ENCODE results near the gene CHAD.

CHAD gene

DNA sequence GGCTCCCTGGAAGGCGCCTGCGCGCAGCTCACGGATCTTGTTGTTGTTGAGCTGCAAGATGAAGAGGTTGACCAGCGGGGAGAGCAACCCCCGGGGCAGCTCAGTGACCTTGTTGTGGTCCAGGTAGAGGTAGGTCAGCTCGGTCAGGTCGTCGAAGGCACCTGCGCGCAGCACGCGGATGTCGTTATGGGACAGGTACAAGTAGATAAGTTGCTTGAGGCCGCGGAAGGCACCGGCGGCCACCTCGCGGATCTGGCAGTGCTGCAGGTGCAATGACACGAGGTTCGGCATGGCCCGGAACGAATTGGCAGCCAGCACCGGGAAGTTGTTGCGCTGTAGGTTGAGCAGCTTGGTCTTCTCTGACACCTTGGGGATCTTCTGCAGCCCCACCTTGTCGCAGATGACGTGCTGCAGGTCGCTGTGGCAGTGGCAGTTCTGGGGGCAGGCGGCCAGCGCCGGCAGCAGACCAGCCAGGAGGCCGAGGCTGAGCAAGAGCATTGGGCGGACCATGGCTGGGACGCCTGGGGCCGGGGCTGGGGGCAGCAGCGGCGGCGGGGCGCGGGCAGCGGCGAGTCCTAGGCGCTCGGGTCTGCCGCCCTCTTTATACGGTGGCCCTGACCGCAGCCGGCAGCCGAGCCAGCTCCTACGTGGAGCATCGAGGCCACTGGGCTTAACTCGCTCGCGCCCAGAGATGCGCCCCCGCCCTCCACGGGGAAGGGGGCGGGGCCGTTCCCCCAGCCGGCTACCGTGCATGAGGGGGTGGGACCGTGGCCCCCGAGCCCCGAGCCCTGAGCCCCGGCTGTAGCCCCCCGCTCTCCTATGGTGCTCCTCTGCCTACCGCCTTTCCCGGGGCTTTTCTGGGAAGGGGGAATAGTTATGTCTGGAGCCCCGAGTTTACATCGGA is at the start of gene CHAD:
TSS of gene CHAD (minus strand) at position 577 of the 904 bp plus-strand sequence. CDS start at position 510, 67 bp downstream.
- DNase-seq (ENCODE audit: low read depth) = peak; percentile 11

GRCh38 chr17:50517504-50518383 is 49.1 kb upstream of the CHAD start:
- DNase-seq (ENCODE audit: low read depth) = no peak

DNA sequence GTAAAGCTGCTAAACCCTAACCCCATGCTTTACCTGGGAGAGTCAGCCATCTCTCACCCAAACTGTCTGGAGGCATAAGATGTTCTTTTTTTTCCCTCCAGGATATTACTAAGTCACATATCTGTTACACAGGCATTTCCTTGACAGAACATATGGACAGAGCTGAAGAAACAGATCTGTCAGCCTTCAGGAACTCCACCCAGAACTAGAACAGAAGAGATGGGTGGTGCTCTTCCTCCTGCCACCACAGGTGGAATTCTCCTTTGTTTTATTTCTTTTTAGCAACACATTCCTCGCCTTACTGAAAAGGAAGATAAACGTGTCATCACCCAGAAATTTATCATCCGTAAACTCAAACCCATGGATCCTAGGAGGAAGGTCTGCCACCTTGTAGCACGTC is 48.3 kb upstream of the CHAD start:
- no peak for DNase-seq (ENCODE audit: low read depth)

GRCh38 chr17:50514936-50515702 is 46.4 kb upstream of the CHAD start:
- peak; percentile 31 for DNase-seq (ENCODE audit: low read depth)

- DNase-seq (ENCODE audit: low read depth) = no peak
Observed at GRCh38 chr17:50514388-50514787, 45.7 kb upstream of the CHAD start.

DNA sequence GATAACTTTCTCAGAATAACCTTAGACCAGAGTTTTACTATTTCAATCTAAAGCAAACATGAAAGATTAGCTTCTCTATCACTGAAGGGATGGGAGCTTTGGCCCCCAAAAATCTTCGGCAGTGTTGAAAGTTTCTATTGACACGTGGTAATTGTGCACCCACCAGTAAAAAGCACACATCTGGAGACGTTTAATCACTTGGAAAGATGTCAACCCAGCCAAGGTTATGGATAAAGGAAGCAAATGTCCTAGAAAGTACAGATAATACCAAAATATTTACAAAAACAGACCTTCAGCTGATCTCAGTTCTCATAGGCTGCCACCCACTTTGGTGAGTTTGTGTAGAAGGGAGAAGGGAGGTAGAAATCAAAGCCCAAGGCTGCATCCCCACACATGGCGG is 44.8 kb upstream of the CHAD start:
- DNase-seq (ENCODE audit: low read depth) = peak; percentile 16

DNA sequence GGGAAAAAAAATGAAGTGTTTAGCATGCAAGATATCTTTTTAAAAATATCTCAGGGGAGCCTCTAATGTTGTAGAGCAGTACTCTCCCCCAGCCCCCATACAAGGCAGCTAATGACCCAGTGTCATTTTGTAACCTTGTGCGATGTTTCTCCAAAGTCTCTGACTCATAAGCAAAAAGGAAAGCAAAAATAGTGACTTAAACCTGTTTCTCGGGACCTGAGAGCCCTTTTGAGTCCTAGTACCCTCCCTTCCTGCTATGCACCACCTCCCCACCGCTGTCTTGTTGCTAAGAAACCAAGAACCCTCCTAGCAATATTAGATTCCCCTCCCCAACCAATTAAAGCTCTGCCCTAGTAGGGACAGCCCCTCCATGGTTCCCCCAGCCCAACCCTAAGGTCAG is 42.4 kb upstream of the CHAD start:
- DNase-seq (ENCODE audit: low read depth) = peak; percentile 60

DNA sequence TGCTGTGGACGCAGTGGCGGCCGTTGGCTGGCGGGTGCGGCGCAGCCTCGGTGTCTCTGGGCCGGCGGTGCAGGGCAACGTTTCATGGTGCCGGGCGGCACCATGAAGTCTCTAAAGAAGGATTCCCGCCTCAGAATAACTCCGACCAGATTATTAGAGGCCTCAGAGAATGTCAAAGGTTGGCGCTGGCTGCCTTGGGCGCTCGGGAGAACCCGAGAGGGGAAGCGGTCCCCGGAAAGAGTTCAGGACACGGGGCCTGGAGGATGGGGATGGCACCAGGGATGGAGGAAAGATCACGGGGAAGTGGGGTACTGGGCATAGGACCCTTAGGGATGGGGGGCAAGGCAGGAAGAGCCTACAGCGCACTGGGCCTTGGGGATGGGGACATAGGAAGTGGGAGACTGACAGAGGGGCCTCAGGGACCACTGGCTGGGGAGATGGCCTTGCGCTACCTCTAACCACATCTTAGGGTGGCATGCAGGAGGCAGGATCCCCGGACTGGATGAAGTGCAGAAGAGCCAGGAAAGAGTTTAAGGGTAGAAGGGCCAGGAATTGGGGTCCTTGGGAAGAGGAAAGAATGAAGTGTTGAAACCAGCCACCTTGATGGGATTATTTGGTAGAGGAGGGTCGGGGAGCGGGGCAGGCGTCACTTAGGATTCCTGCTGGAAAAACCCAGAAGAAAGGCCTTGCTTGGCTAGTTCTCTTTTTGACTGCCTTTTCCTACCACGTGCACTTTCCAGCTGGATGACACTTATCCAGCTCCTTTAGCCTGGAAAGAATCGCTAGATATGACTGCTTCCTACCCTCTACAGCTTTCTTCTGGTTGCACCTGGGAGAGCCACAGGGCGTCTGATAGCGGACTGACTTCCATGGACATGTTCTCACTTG is 40.1 kb upstream of the CHAD start:
- DNase-seq (ENCODE audit: low read depth) = no peak

GRCh38 chr17:50507871-50508572 is 39.3 kb upstream of the CHAD start, which contains the start of gene MYCBPAP:
TSS of gene MYCBPAP (plus strand) at chr17:50508439. CDS start at chr17:50508675, 236 bp downstream.
- peak; percentile 83 for DNase-seq (ENCODE audit: low read depth)

DNA sequence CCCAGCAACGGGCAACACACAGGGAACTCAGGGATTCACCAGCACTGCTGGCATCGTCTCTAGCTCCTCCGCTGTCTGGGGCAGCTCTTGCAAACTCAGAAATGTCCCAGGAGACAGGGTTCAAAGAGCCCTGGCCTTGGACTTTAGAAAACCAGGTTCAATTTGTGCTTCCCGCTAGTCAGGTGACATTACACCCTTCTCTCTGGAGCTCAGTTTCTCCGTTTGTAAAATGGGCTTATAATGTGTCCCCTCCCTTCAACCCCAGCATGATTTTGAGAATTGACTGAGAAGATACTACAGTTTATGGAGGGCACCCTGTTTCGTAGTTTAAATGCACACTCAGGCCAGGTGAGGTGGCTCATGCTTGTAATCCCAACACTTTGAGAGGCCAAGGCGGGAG is 37.6 kb upstream of the CHAD start:
- DNase-seq (ENCODE audit: low read depth) = no peak

GRCh38 chr17:50505591-50506130 is 37.0 kb upstream of the CHAD start:
- no peak for DNase-seq (ENCODE audit: low read depth)

- no peak for DNase-seq (ENCODE audit: low read depth)
Observed at GRCh38 chr17:50502301-50502990, 33.8 kb upstream of the CHAD start.

DNA sequence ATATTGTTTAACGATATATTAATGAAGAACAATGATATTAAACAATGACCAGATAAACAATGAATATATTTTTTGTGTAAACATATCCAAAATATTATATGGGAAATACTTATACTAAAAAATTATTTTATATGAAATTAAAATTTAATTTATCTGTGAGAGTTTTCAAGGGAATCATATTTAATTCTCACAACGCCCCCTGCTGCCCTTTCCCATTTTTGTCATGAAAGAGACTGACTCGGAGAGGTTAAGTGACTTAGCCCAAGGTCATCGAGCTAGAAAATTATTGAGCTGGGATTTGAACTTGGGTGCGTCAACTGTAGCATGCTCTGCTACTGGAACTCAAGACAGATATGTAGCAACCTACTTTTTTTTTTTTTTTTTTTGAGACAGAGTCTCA is 32.4 kb upstream of the CHAD start:
- peak; percentile 22 for DNase-seq (ENCODE audit: low read depth)

GRCh38 chr17:50499721-50500120 is 31.0 kb upstream of the CHAD start:
- no peak for DNase-seq (ENCODE audit: low read depth)

DNA sequence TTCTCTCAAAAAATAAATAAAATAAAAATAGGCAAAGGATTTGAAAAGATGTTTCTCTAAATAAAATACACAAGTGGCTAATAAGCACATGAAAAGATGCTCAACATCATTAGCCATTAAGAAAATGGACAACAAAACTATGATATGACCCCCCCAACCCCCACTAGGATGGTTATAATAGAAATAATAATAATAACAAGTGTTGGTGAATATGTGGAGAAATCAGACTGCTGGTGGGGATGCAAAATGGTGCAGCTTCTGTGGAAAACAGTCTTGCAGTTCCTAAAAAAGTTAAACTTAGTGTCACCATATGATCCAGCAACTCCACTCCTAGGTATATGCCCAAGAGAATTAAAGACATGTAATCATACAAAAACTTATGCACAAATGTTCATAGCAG is 30.6 kb upstream of the CHAD start:
- no peak for DNase-seq (ENCODE audit: low read depth)

GRCh38 chr17:50498021-50498874 is 29.6 kb upstream of the CHAD start:
- no peak for DNase-seq (ENCODE audit: low read depth)

DNA sequence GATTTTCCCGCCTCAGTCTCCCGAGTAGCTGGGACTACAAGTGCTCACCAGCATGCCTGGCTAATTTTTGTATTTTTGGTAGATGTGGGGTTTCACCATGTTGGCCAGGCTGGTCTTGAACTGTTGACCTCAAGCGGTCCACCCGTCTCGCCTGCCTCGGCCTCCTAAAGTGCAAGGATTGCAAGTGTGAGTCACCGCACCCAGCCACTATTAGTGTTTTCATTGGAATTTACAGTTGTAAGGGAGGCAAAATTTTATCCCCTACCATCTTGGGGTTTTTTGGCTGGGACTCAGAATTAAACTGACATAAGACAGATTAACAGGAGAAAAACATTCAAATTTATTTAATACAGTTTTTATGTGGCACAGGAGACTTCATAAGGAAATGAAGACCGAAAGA is 27.2 kb upstream of the CHAD start:
- peak; percentile 64 for DNase-seq (ENCODE audit: low read depth)

GRCh38 chr17:50495217-50495823 is 26.6 kb upstream of the CHAD start:
- DNase-seq (ENCODE audit: low read depth) = no peak
